UCSD-AML1 (cell line): ENCODE results near the gene BICDL2.
"Not testable (repeated sequence)": the region's sequence is repeated elsewhere in the genome, so short reads cannot be mapped to it uniquely, and the experiment has no call there.

Source experiments
- DNase-seq: peaks from one replicate; lab custom pipeline; 2025; ENCODE audit not compliant: unreplicated experiment; lab: John Stamatoyannopoulos, UW

BICDL2 gene

GRCh38 chr16:3036726-3037315, at the start of gene BICDL2:
BICDL2 (minus strand) TSS chr16:3036944; CDS start chr16:3035496, 1,448 bp downstream.
- no peak for DNase-seq

- no peak for DNase-seq
These were observed 49.3 kb upstream of the BICDL2 start for GRCh38 chr16:3085868-3086595.

GRCh38 chr16:3084969-3085670, 48.4 kb upstream of the BICDL2 start:
- DNase-seq = no peak

- DNase-seq = no peak
These were observed 47.7 kb upstream of the BICDL2 start for GRCh38 chr16:3084491-3084890.

GRCh38 chr16:3083408-3083807, 46.7 kb upstream of the BICDL2 start:
- not testable (repeated sequence) for DNase-seq

- not testable (repeated sequence) for DNase-seq
These were observed 45.2 kb upstream of the BICDL2 start for GRCh38 chr16:3081957-3082356.

- DNase-seq = no peak
These were observed 43.3 kb upstream of the BICDL2 start for GRCh38 chr16:3080024-3080423.

- no peak for DNase-seq
These were observed 39.8 kb upstream of the BICDL2 start for GRCh38 chr16:3076577-3076976.

GRCh38 chr16:3075946-3076345, 39.2 kb upstream of the BICDL2 start:
- not testable (repeated sequence) for DNase-seq

- no peak for DNase-seq
These were observed 38.8 kb upstream of the BICDL2 start for GRCh38 chr16:3075523-3075915.

GRCh38 chr16:3074860-3075522, 38.2 kb upstream of the BICDL2 start:
- peak; percentile 76 for DNase-seq

- DNase-seq = no peak
These were observed 36.7 kb upstream of the BICDL2 start for GRCh38 chr16:3073448-3073847.

GRCh38 chr16:3072576-3073263, 36.0 kb upstream of the BICDL2 start:
- not testable (repeated sequence) for DNase-seq

GRCh38 chr16:3072148-3072547, 35.4 kb upstream of the BICDL2 start:
- DNase-seq = not testable (repeated sequence)

- no peak for DNase-seq
These were observed 34.9 kb upstream of the BICDL2 start for GRCh38 chr16:3071655-3072054.

GRCh38 chr16:3070608-3071111, 33.9 kb upstream of the BICDL2 start:
- DNase-seq = no peak

- not testable (repeated sequence) for DNase-seq
These were observed 32.4 kb upstream of the BICDL2 start for GRCh38 chr16:3069146-3069545.

GRCh38 chr16:3068487-3068886, 31.7 kb upstream of the BICDL2 start:
- DNase-seq = no peak

GRCh38 chr16:3066440-3066748, 29.6 kb upstream of the BICDL2 start:
- no peak for DNase-seq

GRCh38 chr16:3065742-3066439, 29.1 kb upstream of the BICDL2 start:
- no peak for DNase-seq
